Effector memory CD8-positive, alpha-beta T cell (primary cell): ENCODE measurements around the gene JAZF1.

Experiments used
- ATAC-seq: fragments of 150-1000 bp; cut with Tn5 transposase; replicated peaks from 2 replicates; pipeline ENCODE4 v1.10.0; 2021; ENCODE audit warnings: mild to moderate bottlenecking, moderate library complexity
- DNase-seq, 3 experiments: peaks; one replicate each; pipeline ENCODE4 v3.0.0; 2021
- H3K27ac Mint-ChIP-seq, 2 donors: one replicate each; pipeline ENCODE4 v1.8.0; 2022; ENCODE audit warnings: mild to moderate bottlenecking in 2 of 2, mixed read lengths in 2 of 2, moderate library complexity in 2 of 2
- H3K27me3 Mint-ChIP-seq, 2 donors: one replicate each; pipeline ENCODE4 v1.8.0; 2022; ENCODE audit warnings: mixed read lengths in 2 of 2
- H3K36me3 Mint-ChIP-seq: one replicate; pipeline ENCODE4 v1.8.0; 2022; ENCODE audit warnings: mild to moderate bottlenecking, moderate library complexity, mixed read lengths; ENCODE audit not compliant: insufficient read depth
- H3K4me1 Mint-ChIP-seq, 2 donors: one replicate each; pipeline ENCODE4 v1.8.0; 2022; ENCODE audit warnings: low read depth in 2 of 2, mixed read lengths in 2 of 2
- H3K4me3 Mint-ChIP-seq, 2 donors: one replicate each; pipeline ENCODE4 v1.8.0; 2022; ENCODE audit warnings: mild to moderate bottlenecking in 2 of 2, mixed read lengths in 2 of 2, moderate library complexity in 2 of 2
- H3K9me3 Mint-ChIP-seq, 2 donors: one replicate each; pipeline ENCODE4 v1.8.0; 2022; ENCODE audit warnings: mixed read lengths in 2 of 2

Gene JAZF1

GRCh38 chr7:28076423-28077200 lies 104.0 kb downstream of the JAZF1 start:
- Mint-ChIP-seq H3K9me3 (no peaks in the 10 kb centered on the region), H3K27ac (no peak overlapping the region), H3K27me3 (no peaks in the 10 kb centered on the region), H3K4me1 (peaks cover 16 to 36% of the 10 kb centered on the region in 2 donors), H3K4me3 (no peak overlapping the region), H3K36me3 (peaks cover 5% of the 10 kb centered on the region)
- ATAC-seq = no peak
- no peak for DNase-seq

DNA sequence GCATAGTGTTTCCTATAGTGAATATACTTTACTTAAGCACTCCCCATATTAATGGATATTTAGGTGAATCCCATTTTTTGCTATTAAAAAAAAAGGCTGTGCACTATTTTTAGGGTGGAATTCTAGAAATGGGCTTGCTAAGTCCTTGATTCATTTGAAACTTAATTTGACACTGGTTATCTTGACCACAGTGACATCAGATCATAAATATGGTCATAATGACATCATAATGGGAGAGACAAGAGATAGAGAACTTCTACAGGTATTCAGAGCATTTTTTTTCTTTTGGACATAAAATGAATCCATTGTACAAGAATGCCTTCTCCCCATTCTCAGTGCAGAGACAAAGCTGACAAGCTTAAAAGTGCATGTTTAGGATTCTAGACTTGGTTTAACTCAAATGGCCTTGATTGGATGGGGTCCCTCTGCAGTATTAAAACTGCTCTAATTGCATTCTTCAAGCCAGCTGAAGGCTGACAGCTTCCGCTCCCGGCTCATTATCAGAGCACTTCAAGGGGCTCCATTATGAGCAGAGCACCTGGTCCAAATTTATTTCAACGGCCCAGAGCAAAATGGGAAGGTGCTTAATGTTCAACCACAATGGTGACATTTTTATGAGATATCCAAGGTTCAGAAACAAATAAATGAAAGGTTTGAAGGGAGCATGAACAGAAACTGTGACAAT lies 104.8 kb downstream of the JAZF1 start:
- Mint-ChIP-seq H3K27ac (no peak overlapping the region), H3K4me3 (no peak overlapping the region), H3K4me1 (peaks cover 14 to 36% of the 10 kb centered on the region in 2 donors), H3K9me3 (no peaks in the 10 kb centered on the region), H3K27me3 (no peaks in the 10 kb centered on the region), H3K36me3 (peaks cover 5% of the 10 kb centered on the region)
- ATAC-seq = no peak
- DNase-seq = no peak

- peaks cover 5% of the 10 kb centered on the region for H3K36me3 Mint-ChIP-seq
- H3K27me3 Mint-ChIP-seq = no peaks in the 10 kb centered on the region
- peaks cover 20 to 41% of the 10 kb centered on the region in 2 donors for H3K4me1 Mint-ChIP-seq
- H3K9me3 Mint-ChIP-seq = no peaks in the 10 kb centered on the region
- peak overlapping the region; percentile 38 to 49 for H3K4me3 Mint-ChIP-seq
- peak overlapping the region in 1 of 2 donors; percentile 12 for H3K27ac Mint-ChIP-seq
- ATAC-seq (peak; percentile 36), DNase-seq (no peak)
These were observed 107.6 kb downstream of the JAZF1 start for GRCh38 chr7:28072876-28073514.

DNA sequence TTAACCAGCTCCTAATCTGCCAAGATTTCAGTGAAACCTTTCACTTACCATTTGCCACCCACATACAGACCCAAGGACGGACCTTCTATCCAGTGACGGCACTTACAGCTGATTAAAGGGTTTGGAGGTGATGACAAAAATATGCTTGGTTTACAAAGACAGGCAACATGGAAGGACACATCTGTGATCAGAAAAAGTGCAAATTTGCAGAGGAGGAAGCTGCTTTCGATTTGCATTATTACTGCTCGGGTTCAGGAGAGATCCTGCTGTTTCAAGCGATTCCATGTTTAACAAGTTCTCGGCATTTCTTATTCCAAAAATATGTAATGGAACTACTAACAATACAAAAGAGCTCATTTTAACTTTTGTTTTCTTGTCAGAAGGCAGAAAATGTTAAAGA lies 109.0 kb downstream of the JAZF1 start:
- H3K27ac Mint-ChIP-seq = no peak overlapping the region
- H3K4me1 Mint-ChIP-seq = peaks cover 17 to 37% of the 10 kb centered on the region in 2 donors
- peaks cover 5% of the 10 kb centered on the region for H3K36me3 Mint-ChIP-seq
- no peaks in the 10 kb centered on the region for H3K27me3 Mint-ChIP-seq
- no peaks in the 10 kb centered on the region for H3K9me3 Mint-ChIP-seq
- no peak overlapping the region for H3K4me3 Mint-ChIP-seq
- ATAC-seq (no peak), DNase-seq (no peak)

DNA sequence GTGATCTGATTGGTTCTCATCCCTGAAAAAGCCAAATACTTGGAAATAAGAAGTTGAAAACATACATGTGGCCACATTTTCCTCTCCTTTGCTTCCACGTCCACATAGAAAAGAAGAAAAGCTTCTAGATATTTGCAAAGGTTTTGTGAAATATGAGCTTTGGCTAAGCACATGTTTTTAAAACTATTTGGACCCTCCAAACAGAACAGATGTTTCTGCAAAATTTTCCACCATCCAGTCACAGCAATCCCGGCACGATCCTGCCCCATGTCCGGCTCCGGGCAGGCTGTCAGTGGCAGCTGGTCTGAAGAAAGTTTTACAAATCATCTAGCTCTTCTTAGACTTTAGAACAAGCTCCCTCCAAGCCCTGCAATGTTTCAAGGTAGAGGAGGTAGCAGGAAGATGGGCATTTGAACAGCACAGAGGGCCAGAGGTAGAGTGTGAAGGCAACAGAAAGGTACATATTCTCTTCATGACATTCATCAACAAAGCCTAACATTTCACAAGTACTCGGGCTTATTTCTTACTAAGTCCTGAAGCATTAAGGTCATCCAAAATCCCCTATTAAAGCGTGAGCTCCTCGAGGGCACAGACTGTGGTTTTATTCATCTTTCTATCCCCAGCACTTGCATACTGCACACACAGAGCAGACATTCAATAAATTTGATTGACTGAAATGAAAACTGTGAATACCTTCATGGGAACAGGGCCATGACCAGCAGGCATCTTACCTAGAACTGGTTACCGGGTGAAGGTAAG lies 110.1 kb downstream of the JAZF1 start:
- Mint-ChIP-seq H3K4me3 (no peak overlapping the region), H3K27ac (peak overlapping the region; percentile 13 to 68), H3K36me3 (peaks cover 5% of the 10 kb centered on the region), H3K27me3 (no peaks in the 10 kb centered on the region), H3K4me1 (peaks cover 21 to 37% of the 10 kb centered on the region in 2 donors), H3K9me3 (no peaks in the 10 kb centered on the region)
- no peak for ATAC-seq
- DNase-seq = no peak

DNA sequence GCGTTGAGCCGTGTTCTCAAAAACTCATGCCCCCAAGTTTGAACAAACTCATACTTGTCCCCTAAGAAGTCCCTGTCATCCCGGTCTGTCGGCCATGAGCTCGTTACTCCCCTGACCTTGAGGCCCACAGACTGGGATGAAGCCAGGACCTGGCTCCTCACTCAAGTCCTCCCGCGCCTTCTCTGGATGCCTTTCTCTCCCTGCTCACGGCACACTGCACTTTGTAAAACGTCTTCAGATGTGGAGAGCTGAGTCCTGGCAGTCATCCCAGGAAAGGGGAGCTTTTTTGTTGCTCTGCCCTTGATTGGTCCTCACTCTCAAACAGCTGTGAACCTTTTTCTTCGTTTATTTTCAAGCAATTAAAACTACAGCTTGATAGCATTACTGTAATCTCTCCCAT lies 110.8 kb downstream of the JAZF1 start:
- Mint-ChIP-seq H3K4me1 (peaks cover 21 to 41% of the 10 kb centered on the region in 2 donors), H3K36me3 (peaks cover 5% of the 10 kb centered on the region)

DNA sequence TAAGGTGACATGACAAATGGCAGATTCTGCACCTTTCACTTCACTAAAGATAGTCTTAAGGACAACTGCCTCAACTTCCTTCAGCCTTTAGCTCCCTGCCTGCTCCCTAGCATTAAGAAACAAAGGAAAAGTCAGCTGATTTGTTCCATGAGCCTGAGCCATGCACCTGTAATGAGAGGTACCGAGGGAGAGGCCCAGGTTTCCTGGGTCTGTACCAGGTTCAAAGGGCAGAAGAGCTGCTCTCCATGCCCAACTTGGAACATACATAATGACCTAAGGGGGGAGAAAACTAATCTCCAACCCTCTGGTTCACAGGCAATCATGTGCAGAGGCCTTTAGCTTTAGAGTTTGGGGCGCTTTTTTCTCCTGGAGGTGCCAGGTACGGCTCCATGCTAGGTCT lies 111.2 kb downstream of the JAZF1 start:
- H3K4me1 Mint-ChIP-seq = peaks cover 21 to 39% of the 10 kb centered on the region in 2 donors
- ATAC-seq (no peak), DNase-seq (no peak)
- no peaks in the 10 kb centered on the region for H3K9me3 Mint-ChIP-seq
- no peak overlapping the region for H3K4me3 Mint-ChIP-seq
- no peaks in the 10 kb centered on the region for H3K27me3 Mint-ChIP-seq
- no peak overlapping the region for H3K27ac Mint-ChIP-seq
- H3K36me3 Mint-ChIP-seq = peaks cover 5% of the 10 kb centered on the region

More for the DNA sequence above, 110.8 kb downstream of the JAZF1 start:
- Mint-ChIP-seq H3K27ac (peak overlapping the region in 1 of 2 donors; percentile 13), H3K9me3 (no peaks in the 10 kb centered on the region), H3K4me3 (no peak overlapping the region), H3K27me3 (no peaks in the 10 kb centered on the region)
- ATAC-seq (no peak), DNase-seq (no peak)

GRCh38 chr7:28068811-28069216 lies 111.8 kb downstream of the JAZF1 start:
- DNase-seq (no peak), ATAC-seq (no peak)
- Mint-ChIP-seq H3K27me3 (no peaks in the 10 kb centered on the region), H3K27ac (no peak overlapping the region), H3K9me3 (no peaks in the 10 kb centered on the region), H3K4me1 (peaks cover 21 to 35% of the 10 kb centered on the region in 2 donors), H3K36me3 (peaks cover 5% of the 10 kb centered on the region), H3K4me3 (no peak overlapping the region)

DNA sequence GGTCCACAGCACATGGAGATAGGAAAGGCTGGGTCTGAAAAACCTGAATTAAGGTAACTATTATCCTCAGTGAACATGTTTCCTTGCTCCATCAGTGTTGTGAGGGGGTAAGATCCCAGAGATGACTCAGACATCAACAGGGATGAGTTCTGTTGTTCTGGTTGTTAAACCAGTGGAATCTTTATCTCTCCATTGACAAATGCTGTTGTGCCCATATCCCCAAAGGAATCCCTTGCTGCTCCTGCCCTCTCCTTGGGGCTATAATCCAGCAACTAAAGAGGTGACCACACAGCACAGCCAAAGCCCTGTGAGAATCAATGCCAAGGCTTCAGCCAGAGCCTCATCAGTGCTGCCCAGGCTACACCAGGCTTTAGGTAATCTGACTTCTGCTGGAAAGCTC lies 113.4 kb downstream of the JAZF1 start:
- DNase-seq (no peak), ATAC-seq (no peak)
- Mint-ChIP-seq H3K9me3 (no peaks in the 10 kb centered on the region), H3K4me1 (peaks cover 19 to 32% of the 10 kb centered on the region in 2 donors), H3K36me3 (no peaks in the 10 kb centered on the region), H3K27ac (no peak overlapping the region), H3K4me3 (no peak overlapping the region), H3K27me3 (no peaks in the 10 kb centered on the region)

DNA sequence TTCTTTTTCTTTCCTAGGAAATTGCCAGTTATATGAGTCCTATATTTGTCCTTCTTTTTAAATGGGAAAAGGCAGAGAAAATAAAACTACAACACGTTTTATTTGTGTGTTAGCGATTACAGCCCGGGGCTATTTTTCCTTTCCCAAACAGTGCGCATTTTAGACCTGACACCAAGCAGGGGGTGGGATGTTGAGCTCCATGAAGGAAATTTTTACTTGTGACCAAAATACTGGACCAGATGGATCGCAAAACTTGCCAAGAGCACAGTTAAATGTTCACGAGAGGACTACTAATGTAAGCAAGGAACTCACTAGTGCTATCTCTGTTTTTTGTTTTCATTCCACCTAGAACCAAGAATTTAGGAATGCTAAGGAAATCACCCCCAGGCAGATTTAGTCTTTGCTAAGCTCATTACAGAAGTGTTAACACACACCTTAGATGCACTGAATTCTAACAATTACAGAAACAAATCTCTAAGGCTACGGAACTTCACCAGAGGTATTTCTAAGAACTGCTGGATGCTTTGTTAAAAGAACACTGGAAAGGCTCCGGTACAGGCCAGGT lies 114.8 kb downstream of the JAZF1 start:
- Mint-ChIP-seq H3K4me1 (peaks cover 21 to 30% of the 10 kb centered on the region in 2 donors), H3K27ac (no peak overlapping the region), H3K36me3 (no peaks in the 10 kb centered on the region), H3K4me3 (no peak overlapping the region), H3K27me3 (no peaks in the 10 kb centered on the region), H3K9me3 (no peaks in the 10 kb centered on the region)
- DNase-seq (no peak), ATAC-seq (no peak)

- Mint-ChIP-seq H3K36me3 (no peaks in the 10 kb centered on the region), H3K4me3 (no peak overlapping the region), H3K4me1 (peaks cover 19 to 26% of the 10 kb centered on the region in 2 donors), H3K9me3 (no peaks in the 10 kb centered on the region), H3K27ac (peak overlapping the region in 1 of 2 donors; percentile 29), H3K27me3 (no peaks in the 10 kb centered on the region)
- ATAC-seq = no peak
- no peak for DNase-seq
These were observed 115.3 kb downstream of the JAZF1 start for GRCh38 chr7:28065308-28065707.

- Mint-ChIP-seq H3K4me3 (no peak overlapping the region), H3K27ac (peak overlapping the region in 1 of 2 donors; percentile 29), H3K4me1 (peaks cover 15 to 24% of the 10 kb centered on the region in 2 donors), H3K27me3 (no peaks in the 10 kb centered on the region), H3K9me3 (no peaks in the 10 kb centered on the region), H3K36me3 (no peaks in the 10 kb centered on the region)
- ATAC-seq = no peak
- DNase-seq = no peak
These were observed 116.2 kb downstream of the JAZF1 start for GRCh38 chr7:28064437-28064836.
